HepG2 (cell line): Measurements from ENCODE around the gene BSND. TPM values are rescaled to one million over a fixed set of nuclear protein-coding genes. Genes with fewer than 3 reads are reported as not detected.

ENCODE experiments used
- HOXA3 ChIP-seq: sonication (generic); formaldehyde crosslinking; IDR thresholded peaks from 2 replicates; pipeline ENCODE4 v1.5.0; 2020; ENCODE audit warnings: missing genetic modification reagents
- PAX8 ChIP-seq: sonication (generic); formaldehyde crosslinking; IDR thresholded peaks from 2 replicates; pipeline ENCODE4 v1.8.0; 2022; ENCODE audit warnings: mild to moderate bottlenecking, missing genetic modification reagents, borderline replicate concordance
- PITX1 ChIP-seq: sonication (generic); formaldehyde crosslinking; IDR thresholded peaks from 2 replicates; pipeline ENCODE4 v1.5.1; 2020; ENCODE audit warnings: mild to moderate bottlenecking, missing genetic modification reagents
- SP4 ChIP-seq: sonication (generic); formaldehyde crosslinking; IDR thresholded peaks from 2 replicates; pipeline ENCODE4 v1.8.1; 2023; ENCODE audit warnings: mild to moderate bottlenecking, missing genetic modification reagents
- TCF12 ChIP-seq, 2 experiments: fragments of 450-650 bp in 1 of 2; sonication (generic) in 1 of 2; formaldehyde crosslinking in 1 of 2; IDR thresholded peaks; 2 replicates each; pipeline versions ENCODE4 v1.6.1 to v1.8.0; 2017 to 2022; ENCODE audit warnings: antibody characterized with exemption in 1 of 2, mild to moderate bottlenecking in 1 of 2, missing genetic modification reagents in 1 of 2, moderate library complexity in 1 of 2
- TERF1 ChIP-seq: sonication (generic); formaldehyde crosslinking; IDR thresholded peaks from 2 replicates; pipeline ENCODE4 v1.8.0; 2022; ENCODE audit warnings: mild to moderate bottlenecking, missing genetic modification reagents, moderate library complexity
- ZFP91 ChIP-seq: sonication (generic); formaldehyde crosslinking; IDR thresholded peaks from 2 replicates; pipeline ENCODE4 v1.9.0; 2022; ENCODE audit warnings: missing genetic modification reagents, mild to moderate bottlenecking, borderline replicate concordance
- ZNF10 ChIP-seq: sonication (generic); formaldehyde crosslinking; IDR thresholded peaks from 2 replicates; pipeline ENCODE4 v1.4.0; 2020; ENCODE audit warnings: mild to moderate bottlenecking, low read depth, missing genetic modification reagents, borderline replicate concordance
- ZNF235 ChIP-seq: sonication (generic); formaldehyde crosslinking; IDR thresholded peaks from 2 replicates; pipeline ENCODE4 v1.8.1; 2023; ENCODE audit warnings: mild to moderate bottlenecking, missing genetic modification reagents, borderline replicate concordance
- ZNF660 ChIP-seq: sonication (generic); formaldehyde crosslinking; IDR thresholded peaks from 2 replicates; pipeline ENCODE4 v1.5.1; 2020; ENCODE audit warnings: mild to moderate bottlenecking, low read depth, missing genetic modification reagents, borderline replicate concordance
- ZNF766 ChIP-seq: sonication (generic); formaldehyde crosslinking; IDR thresholded peaks from 2 replicates; pipeline ENCODE4 v1.5.0; 2020; ENCODE audit warnings: missing genetic modification reagents, borderline replicate concordance
- ZSCAN20 ChIP-seq: sonication (generic); formaldehyde crosslinking; IDR thresholded peaks from 2 replicates; pipeline ENCODE4 v1.4.0; 2020; ENCODE audit warnings: missing genetic modification reagents, mild to moderate bottlenecking, borderline replicate concordance
- polyA plus RNA-seq, 8 experiments: library from polyadenylated mRNA; depleted of rRNA in 3 of 8; stranded (reverse) in 7 of 8; unstranded in 1 of 8; fragments of >200 nt; fragmentation: Illumina TruSeq in 4 of 8; extraction: Trizol in 4 of 8; gene quantifications; 2 replicates each; pipeline versions ENCODE4 v1.2.1 to v1.2.3, GENCODE V29; 2011 to 2016; ENCODE audit warnings: low read depth in 4 of 8, missing spikeins in 1 of 8, mixed read lengths in 1 of 8; ENCODE audit not compliant: insufficient read depth in 1 of 8
- total RNA-seq, 5 experiments: library from RNA; depleted of rRNA; stranded (reverse); fragments of >200 nt; fragmentation: Illumina TruSeq; extraction: Trizol; gene quantifications; 2 replicates each; pipeline ENCODE4 v1.2.3, GENCODE V29; 2016; ENCODE audit warnings: low read depth in 1 of 5
- TF ChIP-seq, protein P1 (sequence below), 2 experiments: IDR thresholded peaks; 2 replicates each; pipeline ENCODE4 v1.6.1; 2011 to 2012; ENCODE audit warnings: low read length in 2 of 2, borderline replicate concordance in 1 of 2, low read depth in 1 of 2, mild to moderate bottlenecking in 1 of 2, moderate library complexity in 1 of 2
- TF ChIP-seq, protein P2 (sequence below): sonication (generic); formaldehyde crosslinking; IDR thresholded peaks from 2 replicates; pipeline ENCODE4 v1.5.1; 2020; ENCODE audit warnings: mild to moderate bottlenecking, moderate library complexity, missing genetic modification reagents
- TF ChIP-seq, protein P3 (sequence below): sonication (generic); formaldehyde crosslinking; IDR thresholded peaks from 2 replicates; pipeline ENCODE4 v1.5.1; 2020; ENCODE audit warnings: mild to moderate bottlenecking, missing genetic modification reagents

Gene BSND
- total and polyA plus RNA-seq, 2 of the 13 experiments (the other 11 are each of a cell fraction or from before 2014, with no cell fraction given): not detected

DNA sequence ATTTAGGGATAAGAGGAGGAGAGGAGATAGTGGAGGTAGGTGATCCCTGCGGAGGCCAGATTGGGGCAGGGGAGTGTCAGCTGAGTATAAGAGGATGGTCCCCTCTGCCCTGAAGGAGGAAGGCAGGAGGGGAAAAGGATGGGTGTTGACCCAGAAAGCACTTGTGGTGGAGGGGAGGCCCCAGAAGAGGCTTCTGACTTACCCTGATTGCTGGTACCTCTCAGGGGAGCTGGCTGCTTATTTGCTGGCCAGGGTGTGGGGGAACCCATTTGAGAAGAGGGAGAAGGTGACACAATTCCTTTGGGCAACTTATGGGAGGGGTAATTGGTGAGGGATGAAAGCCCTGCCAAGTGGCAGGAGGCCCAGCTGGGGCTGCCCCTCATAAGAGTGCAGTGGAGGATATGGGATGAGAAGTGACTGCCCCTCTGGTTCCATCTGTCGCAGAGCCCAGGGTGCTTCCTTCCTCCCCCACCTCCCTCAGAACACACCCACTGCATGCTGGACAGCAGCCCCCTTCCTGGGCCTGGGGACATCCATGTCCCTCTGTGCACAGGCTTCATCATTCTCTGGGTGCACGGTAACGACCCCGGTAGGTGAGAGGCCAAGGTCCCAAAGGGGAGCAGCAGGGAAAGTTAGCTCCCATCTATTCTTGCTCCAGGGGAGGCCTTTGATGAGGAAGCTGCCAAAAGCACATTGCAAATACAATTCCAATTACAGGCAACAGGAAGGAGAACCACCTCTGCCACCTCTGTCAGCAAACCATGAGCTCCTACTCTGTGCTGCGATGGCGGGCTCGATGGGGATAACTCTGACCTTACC lies 39.2 kb downstream of the BSND start (continued):
- TF ChIP-seq, protein P1, sequence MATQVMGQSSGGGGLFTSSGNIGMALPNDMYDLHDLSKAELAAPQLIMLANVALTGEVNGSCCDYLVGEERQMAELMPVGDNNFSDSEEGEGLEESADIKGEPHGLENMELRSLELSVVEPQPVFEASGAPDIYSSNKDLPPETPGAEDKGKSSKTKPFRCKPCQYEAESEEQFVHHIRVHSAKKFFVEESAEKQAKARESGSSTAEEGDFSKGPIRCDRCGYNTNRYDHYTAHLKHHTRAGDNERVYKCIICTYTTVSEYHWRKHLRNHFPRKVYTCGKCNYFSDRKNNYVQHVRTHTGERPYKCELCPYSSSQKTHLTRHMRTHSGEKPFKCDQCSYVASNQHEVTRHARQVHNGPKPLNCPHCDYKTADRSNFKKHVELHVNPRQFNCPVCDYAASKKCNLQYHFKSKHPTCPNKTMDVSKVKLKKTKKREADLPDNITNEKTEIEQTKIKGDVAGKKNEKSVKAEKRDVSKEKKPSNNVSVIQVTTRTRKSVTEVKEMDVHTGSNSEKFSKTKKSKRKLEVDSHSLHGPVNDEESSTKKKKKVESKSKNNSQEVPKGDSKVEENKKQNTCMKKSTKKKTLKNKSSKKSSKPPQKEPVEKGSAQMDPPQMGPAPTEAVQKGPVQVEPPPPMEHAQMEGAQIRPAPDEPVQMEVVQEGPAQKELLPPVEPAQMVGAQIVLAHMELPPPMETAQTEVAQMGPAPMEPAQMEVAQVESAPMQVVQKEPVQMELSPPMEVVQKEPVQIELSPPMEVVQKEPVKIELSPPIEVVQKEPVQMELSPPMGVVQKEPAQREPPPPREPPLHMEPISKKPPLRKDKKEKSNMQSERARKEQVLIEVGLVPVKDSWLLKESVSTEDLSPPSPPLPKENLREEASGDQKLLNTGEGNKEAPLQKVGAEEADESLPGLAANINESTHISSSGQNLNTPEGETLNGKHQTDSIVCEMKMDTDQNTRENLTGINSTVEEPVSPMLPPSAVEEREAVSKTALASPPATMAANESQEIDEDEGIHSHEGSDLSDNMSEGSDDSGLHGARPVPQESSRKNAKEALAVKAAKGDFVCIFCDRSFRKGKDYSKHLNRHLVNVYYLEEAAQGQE (IDR thresholded peaks at IDR 0.05; ENCODE audit: borderline replicate concordance in 1 of 2, low read depth in 1 of 2, low read length in 2 of 2): peak in 1 of 2 experiments; percentile 65; a peak in 3 of 4 replicates
- TF ChIP-seq ZNF10 (no peak), TCF12 (IDR thresholded peaks at IDR 0.05) (no peak), TCF12 (CRISPR knock-in tag; IDR thresholded peaks at IDR 0.05) (no peak), ZSCAN20 (CRISPR knock-in tag) (0 out of 2 replicates have a peak, but pooled peaks have one; percentile 12), ZFP91 (CRISPR knock-in tag) (no peak), HOXA3 (no peak), ZNF660 (CRISPR knock-in tag) (no peak), ZNF235 (CRISPR knock-in tag) (no peak), SP4 (CRISPR knock-in tag) (peak; percentile 41), PITX1 (CRISPR knock-in tag) (0 out of 2 replicates have a peak, but pooled peaks have one; percentile 13), ZNF766 (no peak), PAX8 (no peak), TERF1 (CRISPR knock-in tag) (no peak)
- TF ChIP-seq, protein P2, sequence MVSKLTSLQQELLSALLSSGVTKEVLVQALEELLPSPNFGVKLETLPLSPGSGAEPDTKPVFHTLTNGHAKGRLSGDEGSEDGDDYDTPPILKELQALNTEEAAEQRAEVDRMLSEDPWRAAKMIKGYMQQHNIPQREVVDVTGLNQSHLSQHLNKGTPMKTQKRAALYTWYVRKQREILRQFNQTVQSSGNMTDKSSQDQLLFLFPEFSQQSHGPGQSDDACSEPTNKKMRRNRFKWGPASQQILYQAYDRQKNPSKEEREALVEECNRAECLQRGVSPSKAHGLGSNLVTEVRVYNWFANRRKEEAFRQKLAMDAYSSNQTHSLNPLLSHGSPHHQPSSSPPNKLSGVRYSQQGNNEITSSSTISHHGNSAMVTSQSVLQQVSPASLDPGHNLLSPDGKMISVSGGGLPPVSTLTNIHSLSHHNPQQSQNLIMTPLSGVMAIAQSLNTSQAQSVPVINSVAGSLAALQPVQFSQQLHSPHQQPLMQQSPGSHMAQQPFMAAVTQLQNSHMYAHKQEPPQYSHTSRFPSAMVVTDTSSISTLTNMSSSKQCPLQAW: peak; percentile 56; the same call in 1 of the 2 replicates
- TF ChIP-seq, protein P3, sequence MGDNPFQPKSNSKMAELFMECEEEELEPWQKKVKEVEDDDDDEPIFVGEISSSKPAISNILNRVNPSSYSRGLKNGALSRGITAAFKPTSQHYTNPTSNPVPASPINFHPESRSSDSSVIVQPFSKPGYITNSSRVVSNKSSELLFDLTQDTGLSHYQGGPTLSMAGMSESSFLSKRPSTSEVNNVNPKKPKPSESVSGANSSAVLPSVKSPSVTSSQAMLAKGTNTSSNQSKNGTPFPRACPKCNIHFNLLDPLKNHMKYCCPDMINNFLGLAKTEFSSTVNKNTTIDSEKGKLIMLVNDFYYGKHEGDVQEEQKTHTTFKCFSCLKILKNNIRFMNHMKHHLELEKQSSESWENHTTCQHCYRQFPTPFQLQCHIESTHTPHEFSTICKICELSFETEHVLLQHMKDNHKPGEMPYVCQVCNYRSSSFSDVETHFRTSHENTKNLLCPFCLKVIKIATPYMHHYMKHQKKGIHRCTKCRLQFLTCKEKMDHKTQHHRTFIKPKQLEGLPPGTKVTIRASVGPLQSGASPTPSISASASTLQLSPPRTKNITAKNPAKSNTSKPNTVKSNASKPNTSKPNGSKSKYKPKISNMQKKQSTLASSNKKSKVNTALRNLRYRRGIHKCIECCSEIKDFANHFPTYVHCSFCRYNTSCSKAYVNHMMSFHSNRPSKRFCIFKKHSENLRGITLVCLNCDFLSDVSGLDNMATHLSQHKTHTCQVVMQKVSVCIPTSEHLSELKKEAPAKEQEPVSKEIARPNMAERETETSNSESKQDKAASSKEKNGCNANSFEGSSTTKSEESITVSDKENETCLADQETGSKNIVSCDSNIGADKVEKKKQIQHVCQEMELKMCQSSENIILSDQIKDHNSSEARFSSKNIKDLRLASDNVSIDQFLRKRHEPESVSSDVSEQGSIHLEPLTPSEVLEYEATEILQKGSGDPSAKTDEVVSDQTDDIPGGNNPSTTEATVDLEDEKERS (CRISPR knock-in tag): 0 out of 2 replicates have a peak, but pooled peaks have one; percentile 37
